HEK293 (cell line): ENCODE results near the gene SSU72.
"Not testable (repeated sequence)": the region's sequence is repeated elsewhere in the genome, so short reads cannot be mapped to it uniquely, and the experiment has no call there.

Experiments used
- CTCF ChIA-PET: fragments of 350-600 bp; formaldehyde crosslinking; extraction: SDS; loops from one replicate; lab custom pipeline; 2021; ENCODE audit warnings: antibody characterized with exemption; lab: Yijun Ruan, JAX
- POLR2A ChIA-PET: fragments of 300-600 bp; formaldehyde crosslinking; extraction: SDS; loops from one replicate; lab custom pipeline; 2020; ENCODE audit warnings: antibody characterized with exemption, inconsistent platforms; lab: Yijun Ruan, JAX
- H3K27ac ChIP-seq: fragments of 200-500 bp; sonication (Bioruptor generic); 2 replicates; pipeline ENCODE4 v1.5.1; 2014; ENCODE audit warnings: low read depth, low read length, control low read depth, inconsistent platforms; ENCODE audit errors: extremely low read depth
- H3K36me3 ChIP-seq, 2 experiments: fragments of 200-500 bp in 1 of 2; sonication (Bioruptor generic) in 1 of 2; 1 replicate in 1 of 2; 2 replicates in 1 of 2; pipeline ENCODE4 v1.5.1; 2014 to 2017; ENCODE audit warnings: inconsistent platforms in 2 of 2, low read length in 2 of 2; ENCODE audit not compliant: control insufficient read depth in 2 of 2, insufficient read depth in 1 of 2
- H3K4me1 ChIP-seq: fragments of 200-500 bp; sonication (Bioruptor generic); 2 replicates; pipeline ENCODE4 v1.5.1; 2014; ENCODE audit warnings: mild to moderate bottlenecking, low read length, inconsistent platforms; ENCODE audit not compliant: control insufficient read depth, insufficient read depth
- H3K4me3 ChIP-seq: 2 replicates; pipeline ENCODE4 v1.5.1; 2011; ENCODE audit warnings: low read depth, mild to moderate bottlenecking, control low read depth, low read length, moderate library complexity
- H3K9me3 ChIP-seq: fragments of 200-500 bp; sonication (Bioruptor generic); 2 replicates; pipeline ENCODE4 v1.5.1; 2014; ENCODE audit warnings: low read depth, low read length, inconsistent platforms; ENCODE audit not compliant: control insufficient read depth, insufficient read depth
- BCL11B ChIP-seq: fragments of 450-650 bp; formaldehyde crosslinking; IDR thresholded peaks from 2 replicates; pipeline ENCODE4 v1.5.1; 2016; ENCODE audit warnings: low read depth, missing biosample characterization, missing genetic modification characterization
- KLF17 ChIP-seq: fragments of 450-650 bp; formaldehyde crosslinking; IDR thresholded peaks from 2 replicates; pipeline ENCODE4 v1.5.1; 2016; ENCODE audit warnings: missing biosample characterization, missing genetic modification characterization
- PRDM1 ChIP-seq: fragments of 450-650 bp; formaldehyde crosslinking; IDR thresholded peaks from 2 replicates; pipeline ENCODE4; 2016; ENCODE audit warnings: missing biosample characterization, missing genetic modification characterization
- SP3 ChIP-seq: fragments of 450-650 bp; formaldehyde crosslinking; IDR thresholded peaks from 2 replicates; pipeline ENCODE4 v1.5.1; 2016; ENCODE audit warnings: missing biosample characterization, missing genetic modification characterization
- SP7 ChIP-seq: fragments of 450-650 bp; formaldehyde crosslinking; IDR thresholded peaks from 2 replicates; pipeline ENCODE4 v1.5.1; 2016; ENCODE audit warnings: missing biosample characterization, missing genetic modification characterization
- WT1 ChIP-seq: fragments of 450-650 bp; formaldehyde crosslinking; IDR thresholded peaks from 2 replicates; pipeline ENCODE4 v1.5.1; 2016; ENCODE audit warnings: missing biosample characterization, missing genetic modification characterization
- ZBTB17 ChIP-seq: fragments of 450-650 bp; formaldehyde crosslinking; IDR thresholded peaks from 2 replicates; pipeline ENCODE4 v1.5.1; 2016; ENCODE audit warnings: missing biosample characterization, missing genetic modification characterization
- ZEB2 ChIP-seq: fragments of 450-650 bp; formaldehyde crosslinking; IDR thresholded peaks from 2 replicates; pipeline ENCODE4 v1.5.1; 2016; ENCODE audit warnings: missing biosample characterization, missing genetic modification characterization
- ZNF24 ChIP-seq: fragments of 450-650 bp; formaldehyde crosslinking; IDR thresholded peaks from 2 replicates; pipeline ENCODE4 v1.5.1; 2016; ENCODE audit warnings: missing biosample characterization, missing genetic modification characterization
- ZNF324 ChIP-seq: fragments of 450-650 bp; formaldehyde crosslinking; IDR thresholded peaks from 2 replicates; pipeline ENCODE4 v1.5.1; 2016; ENCODE audit warnings: missing biosample characterization, missing genetic modification characterization
- ZNF610 ChIP-seq: fragments of 450-650 bp; formaldehyde crosslinking; IDR thresholded peaks from 2 replicates; pipeline ENCODE4 v1.5.1; 2016; ENCODE audit warnings: missing biosample characterization, missing genetic modification characterization, borderline replicate concordance
- ZNF654 ChIP-seq: fragments of 450-650 bp; formaldehyde crosslinking; IDR thresholded peaks from 2 replicates; pipeline ENCODE4 v1.5.1; 2016; ENCODE audit warnings: low read depth, missing biosample characterization, missing genetic modification characterization
- ZXDB ChIP-seq: fragments of 450-650 bp; formaldehyde crosslinking; IDR thresholded peaks from 2 replicates; pipeline ENCODE4 v1.5.1; 2016; ENCODE audit warnings: missing biosample characterization, missing genetic modification characterization

SSU72 gene

GRCh38 chr1:1504777-1505365 is 69.8 kb downstream of the SSU72 start (continued):
- 0 out of 2 replicates have a peak, but pooled peaks have one; percentile 55 for TF ChIP-seq ZNF324
- peak; percentile 78; the same call in 1 of the 2 replicates for TF ChIP-seq PRDM1 (tag by site-specific recombination)
- TF ChIP-seq ZNF610 (tag by site-specific recombination), result 0 out of 2 replicates have a peak, but pooled peaks have one; percentile 20
- TF ChIP-seq BCL11B (tag by site-specific recombination), result peak; percentile 44; the same call in 1 of the 2 replicates
- TF ChIP-seq ZNF654 (tag by site-specific recombination), result peak; percentile 45
- TF ChIP-seq ZBTB17 (tag by site-specific recombination), result peak; percentile 48; the same call in 1 of the 2 replicates
- TF ChIP-seq ZEB2 (tag by site-specific recombination), result peak; percentile 89
- peak; percentile 53; the same call in 1 of the 2 replicates for TF ChIP-seq WT1 (tag by site-specific recombination)
- TF ChIP-seq SP7 (tag by site-specific recombination), result peak; percentile 66; the same call in 1 of the 2 replicates
- peak; percentile 23; the same call in 1 of the 2 replicates for TF ChIP-seq SP3
- TF ChIP-seq ZNF24, result peak; percentile 72; the same call in 1 of the 2 replicates
- peak; percentile 65; the same call in 1 of the 2 replicates for TF ChIP-seq ZXDB (tag by site-specific recombination)
- TF ChIP-seq KLF17 (tag by site-specific recombination), result 0 out of 2 replicates have a peak, but pooled peaks have one; percentile 68

- POLR2A ChIA-PET, H3K4me3 ChIP-seq, H3K9me3 ChIP-seq, CTCF ChIA-PET, H3K27ac ChIP-seq, H3K4me1 ChIP-seq: not testable (repeated sequence)
- H3K36me3 ChIP-seq, result peaks cover 13 to 53% of the 10 kb centered on the region in 2 experiments; a peak in 2 of 3 replicates
These were observed 79.1 kb downstream of the SSU72 start for GRCh38 chr1:1495461-1495975.

- H3K27ac ChIP-seq, H3K4me1 ChIP-seq, H3K4me3 ChIP-seq, POLR2A ChIA-PET, H3K9me3 ChIP-seq: not testable (repeated sequence)
- peaks cover 13 to 66% of the 10 kb centered on the region in 2 experiments; a peak in 2 of 3 replicates for H3K36me3 ChIP-seq
- CTCF ChIA-PET, result interaction anchor here (2.6 kb wide), 1 partner anchor 11 kb away, joined by 9 read pairs; no protein-coding TSS in a partner anchor
These were observed 80.4 kb downstream of the SSU72 start for GRCh38 chr1:1494311-1494710.
